Epithelial cell of esophagus (primary cell): ENCODE measurements around the gene PPP3CB.
"Not testable (repeated sequence)": the region's sequence is repeated elsewhere in the genome, so short reads cannot be mapped to it uniquely, and the experiment has no call there.

Experiments used
- DNase-seq: peaks from one replicate; pipeline ENCODE4 v3.0.0; 2010; ENCODE audit warnings: low read depth
- H3K4me3 ChIP-seq: 2 replicates; pipeline ENCODE4 v1.5.1; 2011; ENCODE audit warnings: mild to moderate bottlenecking, low read length, control low read depth
- CTCF ChIP-seq: IDR thresholded peaks from 2 replicates; pipeline ENCODE4 v1.5.1; 2011; ENCODE audit warnings: low read depth, mild to moderate bottlenecking, low read length, control low read depth, inconsistent platforms; ENCODE audit not compliant: insufficient read depth; ENCODE audit errors: missing control alignments

PPP3CB gene

GRCh38 chr10:73401636-73402035, 94.2 kb downstream of the PPP3CB start:
- no peak for DNase-seq
- no peak for TF ChIP-seq CTCF
- H3K4me3 ChIP-seq = no peak overlapping the region

- TF ChIP-seq CTCF = no peak
- no peak overlapping the region for H3K4me3 ChIP-seq
- DNase-seq = no peak
These were observed 96.8 kb downstream of the PPP3CB start for GRCh38 chr10:73399063-73399462.

- H3K4me3 ChIP-seq = no peak overlapping the region
- no peak for DNase-seq
- TF ChIP-seq CTCF = no peak
These were observed 97.8 kb downstream of the PPP3CB start for GRCh38 chr10:73398024-73398423.

GRCh38 chr10:73394325-73394724, 101.5 kb downstream of the PPP3CB start:
- DNase-seq, H3K4me3 ChIP-seq: not testable (repeated sequence)

- no peak overlapping the region for H3K4me3 ChIP-seq
- TF ChIP-seq CTCF = no peak
- DNase-seq = no peak
These were observed 107.6 kb downstream of the PPP3CB start for GRCh38 chr10:73388228-73388627.

- no peak overlapping the region for H3K4me3 ChIP-seq
- TF ChIP-seq CTCF = no peak
- no peak for DNase-seq
These were observed 109.2 kb downstream of the PPP3CB start for GRCh38 chr10:73386583-73386982.
